SK-N-SH (cell line): ENCODE data around the gene PCNX2.

Experiments
- CTCF ChIP-seq: fragments of 200-600 bp; sonication (generic); IDR thresholded peaks from 2 replicates; pipeline ENCODE4 v1.6.1; 2017; ENCODE audit warnings: antibody characterized with exemption, mild to moderate bottlenecking, moderate library complexity
- EP300 ChIP-seq, 2 experiments: IDR thresholded peaks; 2 replicates each; pipeline versions ENCODE4 v1.4.0 to v1.6.1; 2012; ENCODE audit warnings: borderline replicate concordance in 1 of 2, low read depth in 1 of 2, low read length in 1 of 2
- GABPA ChIP-seq: IDR thresholded peaks from 2 replicates; pipeline ENCODE4 v1.4.0; 2012; ENCODE audit warnings: low read depth, mild to moderate bottlenecking
- REST ChIP-seq: IDR thresholded peaks from 2 replicates; pipeline ENCODE4 v1.6.1; 2012; ENCODE audit warnings: mild to moderate bottlenecking, low read depth, low read length, moderate library complexity
- YY1 ChIP-seq: IDR thresholded peaks from 2 replicates; pipeline ENCODE4 v1.4.0; 2012; ENCODE audit warnings: low read depth, mild to moderate bottlenecking
- TF ChIP-seq, protein P1 (sequence below): fragments of 150-350 bp; IDR thresholded peaks from 2 replicates; pipeline ENCODE4 v1.6.1; 2017; ENCODE audit warnings: antibody characterized with exemption, low read length, low read depth, borderline replicate concordance

GRCh38 chr1:233138788-233139585 is 156.5 kb downstream of the PCNX2 start:
- TF ChIP-seq EP300 (IDR thresholded peaks at IDR 0.05; ENCODE audit: borderline replicate concordance in 1 of 2, low read depth in 1 of 2, low read length in 1 of 2), result no peak
- TF ChIP-seq CTCF, result no peak
- no peak for TF ChIP-seq YY1
- TF ChIP-seq GABPA, result no peak
- TF ChIP-seq REST, result no peak
- TF ChIP-seq, protein P1, sequence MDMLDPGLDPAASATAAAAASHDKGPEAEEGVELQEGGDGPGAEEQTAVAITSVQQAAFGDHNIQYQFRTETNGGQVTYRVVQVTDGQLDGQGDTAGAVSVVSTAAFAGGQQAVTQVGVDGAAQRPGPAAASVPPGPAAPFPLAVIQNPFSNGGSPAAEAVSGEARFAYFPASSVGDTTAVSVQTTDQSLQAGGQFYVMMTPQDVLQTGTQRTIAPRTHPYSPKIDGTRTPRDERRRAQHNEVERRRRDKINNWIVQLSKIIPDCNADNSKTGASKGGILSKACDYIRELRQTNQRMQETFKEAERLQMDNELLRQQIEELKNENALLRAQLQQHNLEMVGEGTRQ, result no peak
